ENCODE data around the gene ETNK2.

Gene ETNK2

DNA sequence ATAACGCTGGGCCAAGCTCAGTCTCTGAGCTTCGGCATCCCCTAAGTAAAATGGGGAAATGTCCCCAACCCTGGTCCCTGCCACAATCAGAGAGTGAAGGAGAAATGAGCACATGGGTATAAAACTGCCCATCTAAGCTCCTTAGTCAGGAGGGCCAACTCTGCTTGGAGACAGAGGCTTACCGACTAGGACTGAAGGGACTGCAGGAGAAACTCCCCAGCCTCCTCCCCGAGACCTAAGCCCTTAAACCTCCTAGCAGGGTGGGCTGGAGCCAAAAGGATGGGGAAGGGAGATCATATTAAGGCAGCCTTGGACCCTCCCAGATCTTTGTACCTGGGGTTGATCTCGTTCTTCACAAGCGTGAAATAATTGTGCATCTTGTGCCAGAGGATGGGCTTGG is 5.5 kb downstream of the ETNK2 start:
- DNase-seq (ENCODE audit: extremely low read depth, low read depth): no peak
- TF ChIP-seq, protein P1, sequence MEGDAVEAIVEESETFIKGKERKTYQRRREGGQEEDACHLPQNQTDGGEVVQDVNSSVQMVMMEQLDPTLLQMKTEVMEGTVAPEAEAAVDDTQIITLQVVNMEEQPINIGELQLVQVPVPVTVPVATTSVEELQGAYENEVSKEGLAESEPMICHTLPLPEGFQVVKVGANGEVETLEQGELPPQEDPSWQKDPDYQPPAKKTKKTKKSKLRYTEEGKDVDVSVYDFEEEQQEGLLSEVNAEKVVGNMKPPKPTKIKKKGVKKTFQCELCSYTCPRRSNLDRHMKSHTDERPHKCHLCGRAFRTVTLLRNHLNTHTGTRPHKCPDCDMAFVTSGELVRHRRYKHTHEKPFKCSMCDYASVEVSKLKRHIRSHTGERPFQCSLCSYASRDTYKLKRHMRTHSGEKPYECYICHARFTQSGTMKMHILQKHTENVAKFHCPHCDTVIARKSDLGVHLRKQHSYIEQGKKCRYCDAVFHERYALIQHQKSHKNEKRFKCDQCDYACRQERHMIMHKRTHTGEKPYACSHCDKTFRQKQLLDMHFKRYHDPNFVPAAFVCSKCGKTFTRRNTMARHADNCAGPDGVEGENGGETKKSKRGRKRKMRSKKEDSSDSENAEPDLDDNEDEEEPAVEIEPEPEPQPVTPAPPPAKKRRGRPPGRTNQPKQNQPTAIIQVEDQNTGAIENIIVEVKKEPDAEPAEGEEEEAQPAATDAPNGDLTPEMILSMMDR (IDR thresholded peaks at IDR 0.05; ENCODE audit: low read depth, low read length): no peak

DNA sequence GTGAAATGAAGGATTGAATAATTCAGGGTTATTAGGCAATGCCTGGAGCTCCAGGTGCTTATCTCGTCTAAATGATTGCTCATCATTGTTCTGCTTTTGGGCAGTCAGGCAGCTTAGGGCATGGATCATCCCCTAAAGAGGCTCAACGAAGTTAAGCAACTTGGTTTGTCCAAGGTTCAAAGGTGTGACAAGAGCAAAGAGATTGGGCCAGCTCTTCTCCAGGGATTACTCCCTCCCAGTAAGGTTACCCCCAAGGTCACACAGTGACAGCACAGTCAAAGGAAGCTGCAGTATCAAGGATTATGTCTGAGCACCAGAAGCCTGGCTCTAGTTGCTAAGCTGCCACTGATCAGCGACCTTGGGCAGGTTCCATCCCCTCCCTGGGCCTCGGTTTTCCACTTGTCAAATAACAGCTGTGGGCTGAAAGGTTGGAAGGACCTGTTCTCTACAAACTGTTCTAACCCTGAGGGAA is 6.8 kb downstream of the ETNK2 start:
- TF ChIP-seq, protein P1 (IDR thresholded peaks at IDR 0.05; ENCODE audit: low read depth, low read length): no peak
- no peak for DNase-seq (ENCODE audit: extremely low read depth, low read depth)

DNA sequence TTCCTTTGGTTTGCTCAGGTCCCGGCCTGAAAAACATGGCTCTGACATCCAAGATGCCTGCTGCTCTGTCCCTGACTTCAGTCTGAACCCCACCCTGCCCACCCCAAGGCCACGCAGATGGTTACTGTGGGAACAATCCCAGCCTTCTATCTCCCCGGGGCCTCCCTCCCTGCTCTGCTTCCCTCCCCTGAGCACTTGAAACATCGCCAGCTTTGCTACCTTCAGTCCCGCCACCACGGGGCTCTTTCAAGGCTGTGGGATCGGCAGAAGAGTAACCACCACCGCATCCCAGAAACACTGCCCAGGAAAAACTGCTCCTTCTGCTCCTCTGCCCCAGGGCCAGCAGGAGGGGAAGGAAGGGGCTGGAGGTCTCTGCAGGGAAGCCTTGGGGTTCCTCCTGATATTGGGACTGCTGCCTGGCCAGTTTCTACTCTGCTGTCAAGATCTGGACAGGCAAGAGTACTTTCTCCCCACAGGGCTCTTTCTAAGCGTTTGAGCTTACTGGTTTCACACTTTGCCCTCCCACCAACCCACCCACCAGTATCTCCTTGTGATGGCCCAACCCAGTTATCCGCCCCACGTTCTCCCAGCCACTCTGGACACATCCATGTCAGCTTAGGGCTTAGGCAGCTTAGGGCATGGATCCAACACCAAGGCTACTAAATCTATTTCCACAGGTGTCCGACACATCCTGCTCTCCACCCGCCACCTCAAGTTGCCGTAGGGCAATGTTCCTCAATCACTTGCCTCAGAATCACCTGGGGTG is 8.4 kb downstream of the ETNK2 start:
- TF ChIP-seq, protein P1 (IDR thresholded peaks at IDR 0.05; ENCODE audit: low read depth, low read length): no peak
- DNase-seq (ENCODE audit: extremely low read depth, low read depth): no peak

DNA sequence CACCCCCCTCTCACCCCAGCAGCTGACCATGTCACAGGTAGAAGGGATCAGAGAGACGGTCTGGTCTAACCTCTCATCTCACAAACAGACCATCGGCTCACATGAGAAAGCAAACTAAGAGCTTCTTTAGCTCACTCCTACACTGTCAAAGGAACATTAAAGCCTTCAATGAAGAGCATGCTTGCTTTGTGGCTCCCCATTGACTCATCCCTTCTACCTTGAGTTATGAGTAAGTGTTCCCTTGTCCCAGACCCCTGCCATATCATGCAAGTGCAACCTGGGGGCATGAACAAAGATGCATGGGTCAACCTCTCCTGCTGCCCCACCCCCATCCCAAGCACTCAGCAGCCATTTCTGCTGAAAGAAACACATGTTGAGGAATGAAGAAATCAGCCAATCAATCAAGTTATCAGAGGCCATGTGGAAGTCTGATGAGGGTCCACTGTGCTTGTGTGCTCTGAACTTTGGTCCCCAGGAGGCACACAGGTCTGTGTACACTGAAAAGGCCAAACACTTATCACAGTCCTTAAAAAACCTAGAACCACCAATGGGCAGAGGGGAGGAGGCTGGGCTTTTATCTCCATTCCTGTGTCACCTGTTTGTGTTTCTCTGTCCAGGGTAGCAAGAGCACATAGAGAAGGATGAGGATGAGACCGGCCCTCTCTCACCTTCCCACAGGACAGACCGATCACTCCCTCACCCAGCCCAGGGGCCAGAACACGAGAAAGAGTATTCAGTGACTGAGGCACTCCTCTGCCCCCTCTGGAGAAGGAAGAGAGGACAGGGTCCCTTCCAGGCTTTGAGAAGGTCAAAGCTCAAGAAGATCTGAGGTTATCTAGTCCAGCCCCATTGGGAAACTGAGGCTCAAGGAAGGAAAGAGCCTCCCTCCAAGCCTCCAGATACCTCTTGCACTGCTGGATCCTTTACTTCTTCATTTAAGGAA is 9.5 kb downstream of the ETNK2 start:
- no peak for DNase-seq (ENCODE audit: extremely low read depth, low read depth)

DNA sequence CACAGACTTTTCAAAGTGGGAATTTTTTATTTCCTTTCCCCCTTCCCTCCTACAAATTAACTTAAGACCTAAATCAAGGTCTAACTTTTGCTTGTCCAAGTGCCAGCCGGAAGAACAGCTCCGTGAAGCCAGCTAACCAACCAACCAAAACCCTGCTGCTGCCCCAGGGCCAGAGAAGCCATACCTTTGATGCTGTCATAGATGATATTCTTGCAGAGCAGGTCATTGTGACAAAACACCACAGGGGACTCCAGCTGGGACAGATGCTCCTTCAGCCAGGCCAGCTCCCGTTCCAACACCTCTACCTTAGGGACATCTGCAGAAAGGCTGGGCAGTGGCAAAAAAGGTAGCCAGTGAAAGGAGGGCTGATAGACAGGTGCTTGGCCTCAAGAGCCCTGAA is 10.7 kb downstream of the ETNK2 start:
- TF ChIP-seq, protein P1 (IDR thresholded peaks at IDR 0.05; ENCODE audit: low read depth, low read length): no peak
- DNase-seq (ENCODE audit: extremely low read depth, low read depth): no peak

More for the DNA sequence above, 9.5 kb downstream of the ETNK2 start:
- TF ChIP-seq, protein P1 (IDR thresholded peaks at IDR 0.05; ENCODE audit: low read depth, low read length): no peak

DNA sequence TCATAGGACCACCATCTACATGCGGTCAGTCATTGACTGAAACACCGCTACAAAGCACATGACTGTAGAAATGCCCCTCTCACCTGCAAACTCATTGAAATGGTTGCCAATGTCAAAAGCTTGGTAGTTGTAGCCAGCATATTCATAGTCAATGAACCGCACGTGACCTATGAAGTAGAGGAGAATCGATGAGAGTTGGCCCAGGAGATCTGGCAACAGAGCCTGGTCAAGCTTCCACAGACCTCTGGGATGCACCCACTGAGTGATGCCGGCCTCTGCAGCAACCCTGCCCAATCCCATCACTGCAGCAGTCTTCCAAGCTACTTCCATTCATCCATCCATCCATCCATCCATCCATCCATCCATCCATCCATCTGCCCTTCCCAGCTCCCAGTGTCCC is 11.9 kb downstream of the ETNK2 start:
- DNase-seq (ENCODE audit: extremely low read depth, low read depth): no peak
- TF ChIP-seq, protein P1 (IDR thresholded peaks at IDR 0.05; ENCODE audit: low read depth, low read length): no peak

DNA sequence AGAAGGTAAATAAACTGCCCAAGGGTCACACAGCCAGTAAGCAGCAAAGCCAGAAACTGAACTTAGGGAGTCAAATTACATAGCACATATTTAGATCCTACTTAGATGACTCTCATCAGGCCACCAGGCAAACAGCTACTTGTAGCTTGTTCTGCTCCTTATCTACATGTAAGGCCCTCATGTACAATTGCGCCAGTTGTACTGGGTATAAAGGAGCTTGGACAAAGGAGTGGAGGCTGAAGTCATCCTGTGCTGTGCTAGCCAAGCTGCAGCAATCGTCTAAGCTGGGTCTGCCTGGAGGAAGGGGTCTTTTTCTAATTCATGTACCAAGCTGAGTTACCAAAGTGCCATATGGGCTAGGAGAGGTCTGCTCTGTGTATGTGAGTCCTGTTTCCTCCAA is 12.8 kb downstream of the ETNK2 start:
- no peak for DNase-seq (ENCODE audit: extremely low read depth, low read depth)
- TF ChIP-seq, protein P1 (IDR thresholded peaks at IDR 0.05; ENCODE audit: low read depth, low read length): no peak
